HG03135 (cell line): ENCODE data around the gene ZNF839.
"Not testable (repeated sequence)": the region's sequence is repeated elsewhere in the genome, so short reads cannot be mapped to it uniquely, and the experiment has no call there.

Experiments used
- ATAC-seq: cut with Tn5 transposase; IDR thresholded peaks from one replicate; pipeline ENCODE4 v1.9.1; 2021; ENCODE audit warnings: mild to moderate bottlenecking, moderate library complexity; ENCODE audit not compliant: unreplicated experiment

Gene ZNF839

DNA sequence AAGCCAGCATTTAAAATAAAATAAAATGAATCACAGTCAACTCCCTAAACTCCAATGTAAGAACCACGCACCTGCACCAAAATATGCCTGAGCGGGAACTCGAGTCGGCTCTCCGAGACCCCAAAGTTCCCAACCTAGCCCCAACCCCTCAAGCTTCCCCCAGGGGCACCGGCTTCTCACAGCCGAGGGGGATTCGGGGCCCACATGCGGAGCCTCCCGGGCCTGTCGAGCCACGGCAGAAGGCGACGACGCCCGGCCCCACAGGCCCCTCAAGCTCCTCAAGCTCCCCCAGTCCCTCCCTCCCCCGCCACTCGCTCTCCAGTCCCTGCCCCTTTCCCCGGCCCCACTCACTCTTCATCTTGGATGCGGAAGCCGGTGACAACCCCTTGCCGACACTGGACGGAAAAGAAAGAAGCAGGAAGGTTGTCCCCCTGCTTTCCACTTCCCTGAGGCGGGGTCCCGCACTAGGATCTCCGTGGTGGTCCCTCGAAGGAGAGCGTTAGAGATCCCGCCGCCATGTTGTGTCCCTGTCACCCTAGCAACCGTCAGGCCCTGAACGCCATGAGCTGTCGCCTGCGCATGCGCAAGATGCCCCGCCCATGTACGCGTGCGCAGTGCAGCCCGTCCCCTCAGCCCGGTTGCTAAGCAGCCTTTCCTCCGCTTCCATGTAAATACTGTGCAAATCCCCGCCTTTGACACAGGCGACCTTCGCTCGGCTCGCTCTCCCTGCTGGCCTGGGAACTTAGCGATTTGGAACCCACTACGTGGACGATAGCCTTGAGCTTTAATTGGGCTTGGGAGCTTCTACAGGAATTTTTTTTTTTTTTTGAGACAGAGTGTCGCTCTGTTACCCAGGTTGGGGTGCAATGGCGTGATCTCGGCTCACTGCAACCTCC is 14.7 kb upstream of the ZNF839 start, which contains the start of gene MOK:
TSS of gene MOK (minus strand) at position 554 of the 896 bp plus-strand sequence. CDS start at position 358, 196 bp downstream.
- peak; percentile 95 for ATAC-seq

DNA sequence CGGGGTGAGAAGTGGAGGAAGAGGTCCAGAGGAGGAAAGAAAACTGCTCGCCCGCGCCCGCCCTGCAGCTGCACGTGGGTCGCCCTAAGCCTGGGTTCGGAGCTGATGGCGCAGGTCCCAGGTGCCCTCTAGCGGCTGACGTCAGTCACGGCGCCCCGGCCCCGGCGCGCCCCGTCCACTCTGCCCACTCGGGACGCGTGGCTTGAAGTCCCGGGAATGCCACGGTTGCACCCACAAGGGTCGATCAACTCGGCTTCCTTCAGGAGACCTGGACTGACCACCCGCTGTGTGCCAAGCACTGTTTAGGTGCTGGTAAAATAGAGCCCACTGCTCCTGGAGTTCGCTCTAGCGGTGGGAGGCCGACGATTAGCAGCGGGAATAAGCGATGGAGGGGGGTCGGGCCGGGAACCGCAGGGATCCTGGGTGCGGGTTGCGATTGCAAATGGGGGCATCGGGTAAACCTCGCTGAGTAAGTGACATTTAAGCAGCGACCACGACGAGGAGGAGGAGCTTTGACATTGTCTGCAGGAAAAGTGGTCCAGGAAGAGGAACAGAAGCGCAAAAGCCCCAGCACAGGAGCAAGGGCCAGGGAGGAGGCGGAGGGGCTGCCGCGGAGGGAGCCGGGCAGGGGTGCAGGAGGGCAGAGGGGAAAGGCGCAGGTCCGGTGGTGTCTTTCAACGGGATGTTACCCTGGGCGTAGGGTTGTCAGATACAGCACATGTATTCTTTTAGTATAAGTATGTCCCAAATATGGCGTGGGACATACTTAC is 5.1 kb upstream of the ZNF839 start:
- ATAC-seq, result peak; percentile 60

DNA sequence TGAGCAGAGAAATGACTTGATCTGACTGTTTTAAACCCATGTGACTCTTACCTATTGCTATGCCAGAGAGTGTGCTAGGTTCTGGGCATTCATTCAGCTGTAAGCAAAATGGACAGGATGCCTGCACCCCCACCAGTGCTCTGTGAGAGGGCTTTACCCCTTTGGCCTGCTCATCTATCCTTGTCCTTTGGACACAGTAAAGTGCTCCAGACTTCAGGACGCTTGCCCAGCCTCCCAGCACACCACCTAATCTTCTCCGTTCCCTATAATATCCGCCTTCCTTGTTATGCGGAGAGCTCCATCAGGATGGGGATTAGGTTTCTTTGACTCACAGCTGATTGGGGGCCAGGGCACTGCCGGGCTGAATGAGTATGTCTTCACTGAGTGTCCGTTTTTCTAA is 4.4 kb upstream of the ZNF839 start:
- ATAC-seq, result no peak

GRCh38 chr14:102316338-102316742 is 3.2 kb upstream of the ZNF839 start:
- ATAC-seq, result no peak

DNA sequence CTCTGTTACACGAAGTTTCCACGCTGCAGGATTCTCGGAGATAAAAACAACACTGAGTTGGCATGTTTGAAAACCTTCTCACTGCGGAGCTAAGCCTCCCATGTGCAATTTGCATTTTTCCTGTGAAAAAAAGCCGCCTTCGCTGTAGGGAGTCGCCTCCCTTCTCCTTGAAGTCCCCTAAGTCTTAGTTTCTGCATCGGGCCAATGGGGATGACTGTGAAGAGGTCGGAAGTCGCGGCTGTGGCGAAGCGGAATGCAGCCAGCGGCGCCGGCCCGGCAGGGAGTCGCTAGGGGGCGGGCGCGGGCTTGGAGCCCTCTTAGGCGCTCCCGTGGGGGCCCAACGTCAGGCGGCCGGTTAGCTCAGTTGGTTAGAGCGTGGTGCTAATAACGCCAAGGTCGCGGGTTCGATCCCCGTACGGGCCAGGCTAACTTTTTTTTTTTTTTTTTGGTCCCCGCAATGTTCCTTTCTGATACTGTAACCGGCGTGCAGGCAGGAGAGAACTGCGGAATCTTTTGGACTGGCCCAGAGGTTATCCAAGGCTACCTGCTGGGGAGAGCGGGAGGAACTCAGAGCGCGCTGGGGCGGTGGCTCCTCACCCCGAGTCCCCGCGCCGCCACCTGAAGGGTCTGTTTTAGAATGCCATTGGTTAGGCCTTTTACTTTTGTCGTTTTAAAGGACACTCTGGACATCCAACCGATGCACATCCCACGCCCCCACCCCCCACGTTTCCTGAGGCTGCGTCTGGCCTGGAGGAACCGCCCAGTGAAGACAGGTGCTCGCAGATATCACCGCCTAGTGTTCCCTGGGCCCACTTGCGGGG is 2.6 kb upstream of the ZNF839 start:
- ATAC-seq, result peak; percentile 51

GRCh38 chr14:102317564-102318248 is 1.8 kb upstream of the ZNF839 start:
- no peak for ATAC-seq

GRCh38 chr14:102318781-102319276 is 717 bp upstream of the ZNF839 start:
- ATAC-seq, result no peak

GRCh38 chr14:102320033-102320660 is 601 bp downstream of the ZNF839 start:
- ATAC-seq, result peak; percentile 21

- no peak for ATAC-seq
Measured at GRCh38 chr14:102320671-102321455, 1.3 kb downstream of the ZNF839 start.

GRCh38 chr14:102321456-102322422 is 2.2 kb downstream of the ZNF839 start:
- ATAC-seq, result no peak

DNA sequence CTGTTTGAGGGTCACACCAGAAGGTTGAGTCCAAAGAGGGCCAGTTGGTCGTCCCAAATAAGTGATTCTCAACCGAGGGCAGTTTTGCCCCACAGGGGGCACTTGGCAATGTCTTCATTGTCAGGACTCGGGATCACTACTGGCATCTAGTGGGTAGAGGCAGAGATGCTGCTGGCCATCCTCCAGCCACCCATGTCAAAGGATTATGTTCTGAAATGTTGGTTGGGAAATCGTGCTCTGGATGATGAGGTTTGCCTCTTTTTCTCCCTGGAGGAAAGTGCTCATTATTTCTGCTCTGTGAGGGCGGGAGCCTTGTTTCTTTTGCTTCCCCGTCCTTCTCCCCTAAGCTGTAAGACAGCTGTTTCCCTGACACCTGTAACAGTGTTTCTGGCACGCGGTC is 3.6 kb downstream of the ZNF839 start:
- ATAC-seq, result no peak

DNA sequence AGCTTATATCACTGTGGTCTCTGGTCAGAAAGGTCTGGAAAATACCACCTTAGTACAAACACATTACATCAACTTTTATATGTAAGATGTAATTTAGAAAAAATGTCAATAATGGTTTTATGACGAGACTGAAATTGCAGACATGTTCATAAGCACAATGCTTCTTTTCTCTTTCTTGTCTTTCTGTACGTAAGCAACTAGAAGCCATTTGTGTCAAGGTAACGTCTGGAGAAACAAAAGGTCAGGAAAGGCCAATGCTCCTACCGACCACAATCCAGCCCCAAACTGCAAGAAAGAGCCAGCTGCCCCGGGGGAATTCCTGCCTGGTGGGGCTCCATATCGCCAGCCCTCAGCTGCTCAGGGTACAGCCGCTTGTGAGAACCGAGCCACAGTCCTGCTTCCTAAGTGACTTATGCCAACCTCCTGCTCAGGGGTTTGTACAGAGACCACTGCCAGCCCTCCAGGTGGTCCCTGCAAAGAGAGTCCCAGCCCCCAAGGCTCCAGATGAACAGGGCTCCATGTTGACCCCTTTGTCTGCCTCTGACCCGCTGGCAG is 6.3 kb downstream of the ZNF839 start:
- ATAC-seq, result no peak

DNA sequence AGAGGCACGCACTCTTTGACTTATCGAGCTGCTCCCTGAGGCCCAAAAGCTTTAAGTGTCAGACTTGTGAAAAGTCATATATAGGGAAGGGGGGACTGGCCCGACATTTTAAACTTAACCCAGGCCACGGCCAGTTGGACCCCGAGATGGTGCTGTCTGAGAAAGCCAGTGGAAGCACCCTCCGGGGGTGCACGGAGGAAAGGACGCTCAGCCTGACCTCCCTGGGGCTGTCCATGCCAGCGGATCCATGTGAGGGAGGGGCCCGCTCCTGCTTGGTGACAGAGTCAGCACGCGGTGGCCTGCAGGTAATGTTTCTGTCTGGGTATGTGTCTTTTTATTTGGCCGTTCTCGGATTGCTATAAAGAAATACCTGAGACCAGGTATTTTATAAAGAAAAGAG is 7.0 kb downstream of the ZNF839 start:
- ATAC-seq, result no peak

- not testable (repeated sequence) for ATAC-seq
Measured at GRCh38 chr14:102329381-102329780, 9.8 kb downstream of the ZNF839 start.

- ATAC-seq, result no peak
Measured at GRCh38 chr14:102330806-102331205, 11.3 kb downstream of the ZNF839 start.

- no peak for ATAC-seq
Measured at GRCh38 chr14:102333390-102333789, 13.8 kb downstream of the ZNF839 start.
